Bronchial epithelial cell (primary cell): ENCODE results near the gene RHOB. TPM values are rescaled to one million over a fixed set of nuclear protein-coding genes. Genes with fewer than 3 reads are reported as not detected.

Experiments used
- DNase-seq: peaks from one replicate; pipeline ENCODE4 v3.0.0-alpha.2; 2010; ENCODE audit warnings: low read depth
- FAIRE-seq: peaks from 2 replicates; lab custom pipeline; 2011; peaks lifted over from hg19 to GRCh38; lab: Jason Lieb, UNC
- H3K27me3 ChIP-seq: 2 replicates; pipeline ENCODE4 v1.5.1; 2011; ENCODE audit warnings: low read length; ENCODE audit not compliant: control insufficient read depth, insufficient read depth
- H3K36me3 ChIP-seq: 2 replicates; pipeline ENCODE4 v1.5.1; 2011; ENCODE audit warnings: low read length; ENCODE audit not compliant: control insufficient read depth, insufficient read depth
- H3K4me3 ChIP-seq: 2 replicates; pipeline ENCODE4 v1.5.1; 2011; ENCODE audit warnings: mild to moderate bottlenecking, low read depth, low read length, control low read depth
- total RNA-seq: library from RNA; depleted of rRNA; stranded (reverse); fragments of >200 nt; gene quantifications from 2 replicates; pipeline ENCODE4 v1.2.1, GENCODE V29; 2014
- TF ChIP-seq, protein P1 (sequence below): IDR thresholded peaks from 2 replicates; pipeline ENCODE4 v1.5.1; 2011; ENCODE audit warnings: mild to moderate bottlenecking, moderate library complexity, low read length, control low read depth, inconsistent platforms; ENCODE audit not compliant: insufficient read depth, severe bottlenecking

Gene RHOB
- 51.9 and 65.9 TPM in 2 replicates for total RNA-seq

DNA sequence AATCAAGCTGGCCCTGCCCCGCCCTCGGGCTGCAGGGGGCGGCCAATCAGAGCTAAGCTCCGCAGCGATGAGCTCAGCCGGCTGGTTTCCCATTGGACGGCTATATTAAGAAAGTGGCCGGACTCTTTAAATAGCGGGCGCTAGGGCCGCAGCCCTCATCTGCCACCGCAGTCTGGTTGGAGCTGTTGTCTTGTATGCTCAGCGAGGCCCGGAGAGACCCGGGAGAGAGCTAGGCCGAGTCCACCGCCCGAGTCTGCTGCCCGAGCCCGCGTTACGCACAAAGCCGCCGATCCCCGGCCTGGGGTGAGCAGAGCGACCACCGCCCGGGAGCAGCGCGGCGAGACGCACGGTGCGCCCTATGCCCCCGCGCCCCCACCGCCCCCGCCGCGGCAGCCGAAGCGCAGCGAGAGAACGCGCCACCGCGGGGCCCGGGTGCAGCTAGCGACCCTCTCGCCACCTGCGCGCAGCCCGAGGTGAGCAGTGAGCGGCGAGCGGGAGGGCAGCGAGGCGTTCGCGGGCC lies at the start of gene RHOB:
TSS of gene RHOB (plus strand) at position 158 of the 520 bp plus-strand sequence. CDS start 392 bp downstream, outside the sequence.
- H3K27me3 ChIP-seq: no peaks in the 10 kb centered on the region
- no peaks in the 10 kb centered on the region for H3K36me3 ChIP-seq
- H3K4me3 ChIP-seq: peak within 1 kb of the TSS; percentile 86
- FAIRE-seq: no peak
- TF ChIP-seq, protein P1, sequence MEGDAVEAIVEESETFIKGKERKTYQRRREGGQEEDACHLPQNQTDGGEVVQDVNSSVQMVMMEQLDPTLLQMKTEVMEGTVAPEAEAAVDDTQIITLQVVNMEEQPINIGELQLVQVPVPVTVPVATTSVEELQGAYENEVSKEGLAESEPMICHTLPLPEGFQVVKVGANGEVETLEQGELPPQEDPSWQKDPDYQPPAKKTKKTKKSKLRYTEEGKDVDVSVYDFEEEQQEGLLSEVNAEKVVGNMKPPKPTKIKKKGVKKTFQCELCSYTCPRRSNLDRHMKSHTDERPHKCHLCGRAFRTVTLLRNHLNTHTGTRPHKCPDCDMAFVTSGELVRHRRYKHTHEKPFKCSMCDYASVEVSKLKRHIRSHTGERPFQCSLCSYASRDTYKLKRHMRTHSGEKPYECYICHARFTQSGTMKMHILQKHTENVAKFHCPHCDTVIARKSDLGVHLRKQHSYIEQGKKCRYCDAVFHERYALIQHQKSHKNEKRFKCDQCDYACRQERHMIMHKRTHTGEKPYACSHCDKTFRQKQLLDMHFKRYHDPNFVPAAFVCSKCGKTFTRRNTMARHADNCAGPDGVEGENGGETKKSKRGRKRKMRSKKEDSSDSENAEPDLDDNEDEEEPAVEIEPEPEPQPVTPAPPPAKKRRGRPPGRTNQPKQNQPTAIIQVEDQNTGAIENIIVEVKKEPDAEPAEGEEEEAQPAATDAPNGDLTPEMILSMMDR: no peak
- peak; percentile 92 for DNase-seq

DNA sequence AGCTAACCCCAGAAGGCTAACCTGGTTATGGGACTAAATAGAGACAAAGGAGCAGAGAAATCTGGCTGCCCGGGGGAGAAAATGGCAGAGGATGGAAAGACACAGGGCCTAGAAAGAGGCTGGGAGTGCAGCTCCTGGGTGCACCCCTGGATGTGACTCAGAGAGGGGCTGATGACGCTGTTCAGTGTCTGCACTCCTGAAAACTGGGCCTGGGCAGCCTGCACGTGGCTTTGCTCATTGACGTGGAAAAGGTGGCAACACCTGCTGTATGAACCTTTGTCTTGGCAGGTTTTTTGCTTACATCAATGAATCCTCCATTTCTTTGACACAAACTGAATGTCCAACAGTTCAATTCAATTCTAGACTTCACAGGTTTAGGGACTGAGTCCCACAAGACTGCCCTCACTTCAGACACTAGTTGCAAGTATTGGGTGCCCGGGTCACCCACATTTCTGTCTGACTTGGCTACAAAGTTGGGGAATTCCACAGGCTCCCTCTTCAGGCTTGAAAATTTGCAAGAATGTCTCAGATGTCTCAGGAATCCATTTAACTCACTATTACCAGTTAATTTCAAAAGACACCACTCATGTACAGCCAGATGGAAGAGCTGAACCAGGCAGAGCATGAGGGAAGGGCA lies 48.9 kb upstream of the RHOB start:
- FAIRE-seq (no peak), DNase-seq (no peak)
- Histone ChIP-seq H3K27me3 (no peaks in the 10 kb centered on the region), H3K4me3 (no peak overlapping the region), H3K36me3 (no peaks in the 10 kb centered on the region)
- TF ChIP-seq, protein P1: no peak

DNA sequence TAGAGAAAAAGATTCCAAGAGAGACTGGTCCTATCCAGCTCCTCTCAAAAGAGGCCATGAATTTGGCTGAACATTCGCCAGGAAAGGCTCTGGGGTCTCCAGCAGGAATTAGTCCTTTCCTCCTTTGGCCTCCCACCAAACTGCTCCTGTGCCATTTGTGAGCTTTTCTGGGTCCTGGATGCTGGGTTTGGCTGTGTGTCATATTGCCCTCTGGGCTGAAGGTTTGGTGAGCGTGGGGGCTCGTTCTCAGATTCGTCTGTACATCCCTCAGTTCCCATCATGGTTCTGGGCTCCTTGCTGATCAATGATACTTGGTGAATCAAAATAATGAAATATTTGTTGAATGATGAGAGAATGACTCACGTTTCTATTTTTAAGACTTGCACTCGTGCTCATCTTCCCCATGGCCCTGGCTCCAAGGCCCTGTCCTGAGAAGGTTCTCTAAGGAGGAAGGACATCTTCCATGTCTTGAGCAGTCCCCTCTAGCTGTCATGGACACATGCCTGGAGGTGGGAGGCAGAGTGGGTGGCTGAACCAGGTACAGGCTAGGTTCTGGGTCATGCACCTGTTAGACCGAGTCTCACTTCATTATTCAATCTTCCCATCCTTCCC lies 47.8 kb upstream of the RHOB start:
- FAIRE-seq (no peak), DNase-seq (peak; percentile 37)
- TF ChIP-seq, protein P1: no peak
- Histone ChIP-seq H3K4me3 (no peak overlapping the region), H3K36me3 (no peaks in the 10 kb centered on the region), H3K27me3 (no peaks in the 10 kb centered on the region)

DNA sequence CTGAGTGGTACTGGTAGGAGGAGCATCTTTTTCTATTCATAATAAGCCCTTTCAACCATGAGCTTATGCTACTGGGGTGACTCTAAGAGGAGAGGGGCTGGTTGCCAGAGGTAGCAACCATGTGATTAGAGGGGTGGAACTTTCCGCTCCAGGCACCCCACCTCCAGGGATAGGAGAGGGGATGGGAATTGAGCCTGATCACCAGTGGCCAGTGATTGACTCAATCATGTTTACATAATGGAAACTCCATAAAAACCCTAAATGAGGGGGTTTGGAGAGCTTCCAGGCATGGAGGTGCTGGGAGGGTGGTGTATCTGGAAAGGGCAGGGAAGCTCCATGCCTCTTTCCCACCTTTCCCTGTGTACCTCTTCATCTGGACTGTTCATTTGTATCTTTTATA lies 46.6 kb upstream of the RHOB start:
- Histone ChIP-seq H3K27me3 (no peaks in the 10 kb centered on the region), H3K36me3 (no peaks in the 10 kb centered on the region), H3K4me3 (no peak overlapping the region)
- FAIRE-seq (no peak), DNase-seq (no peak)
- TF ChIP-seq, protein P1: no peak

DNA sequence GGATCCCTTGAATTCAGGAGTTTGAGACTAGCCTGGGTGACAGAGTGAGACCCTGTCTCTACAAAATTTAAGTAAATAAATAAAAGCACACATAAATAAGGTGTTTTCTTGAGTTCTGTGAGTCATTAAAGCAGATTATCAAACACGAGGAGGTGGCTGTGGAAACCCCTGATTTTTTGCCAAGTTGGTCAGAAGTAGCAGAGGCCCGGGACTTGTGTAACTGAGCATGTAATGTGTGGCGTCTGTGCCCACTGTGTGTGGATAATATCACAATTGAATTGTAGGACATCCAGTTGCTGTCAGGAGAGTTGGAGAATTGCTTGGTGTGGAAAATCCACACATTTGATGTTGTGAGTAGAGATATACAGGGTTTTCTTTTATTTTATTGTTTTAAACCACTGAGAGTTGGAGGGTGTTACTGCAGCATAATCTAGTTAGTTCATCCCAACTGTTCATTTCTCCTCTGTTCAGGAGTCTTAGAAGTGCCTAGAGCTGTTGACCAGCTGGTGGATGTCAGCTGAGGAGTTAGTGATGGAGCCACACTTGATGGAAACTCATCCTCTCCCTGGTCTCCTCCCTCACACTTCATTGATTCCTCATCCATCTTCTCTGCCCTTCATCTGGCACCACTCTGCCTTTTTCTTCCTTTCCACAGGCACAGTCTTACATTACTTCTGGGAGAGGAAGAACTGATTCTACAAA lies 45.9 kb upstream of the RHOB start:
- Histone ChIP-seq H3K36me3 (no peaks in the 10 kb centered on the region), H3K27me3 (no peaks in the 10 kb centered on the region), H3K4me3 (no peak overlapping the region)
- DNase-seq (peak; percentile 53), FAIRE-seq (no peak)
- TF ChIP-seq, protein P1: no peak
